Glomerular endothelial cell (primary cell): Measurements from ENCODE around the gene TAF3. TPM values are rescaled to one million over a fixed set of nuclear protein-coding genes. Genes with fewer than 3 reads are reported as not detected.

Source experiments
- DNase-seq: peaks from one replicate; pipeline ENCODE4 v3.0.0-alpha.2; 2011; ENCODE audit warnings: low read depth, low spot score; ENCODE audit errors: extremely low read depth
- total RNA-seq: library from RNA; depleted of rRNA; stranded (reverse); fragments of >200 nt; gene quantifications from 2 replicates; pipeline ENCODE4 v1.2.3, GENCODE V29; 2015

TAF3 gene
- total RNA-seq, 1 donor from 2014 or later = 6.5 TPM

GRCh38 chr10:7922707-7923106, 104.4 kb downstream of the TAF3 start:
- no peak for DNase-seq

- no peak for DNase-seq
Measured at GRCh38 chr10:7928536-7928935, 110.2 kb downstream of the TAF3 start.

- no peak for DNase-seq
Measured at GRCh38 chr10:7932301-7933036, 114.2 kb downstream of the TAF3 start.

- DNase-seq = no peak
Measured at GRCh38 chr10:7933262-7933661, 115.0 kb downstream of the TAF3 start.

GRCh38 chr10:7933757-7934156, 115.5 kb downstream of the TAF3 start:
- no peak for DNase-seq

- no peak for DNase-seq
Measured at GRCh38 chr10:7937315-7937945, 119.1 kb downstream of the TAF3 start.

- no peak for DNase-seq
Measured at GRCh38 chr10:7941576-7941975, 123.3 kb downstream of the TAF3 start.

- no peak for DNase-seq
Measured at GRCh38 chr10:7942316-7942715, 124.0 kb downstream of the TAF3 start.

GRCh38 chr10:7942859-7943258, 124.6 kb downstream of the TAF3 start:
- no peak for DNase-seq

- no peak for DNase-seq
Measured at GRCh38 chr10:7944215-7944480, 125.8 kb downstream of the TAF3 start.

- no peak for DNase-seq
Measured at GRCh38 chr10:7944537-7944936, 126.2 kb downstream of the TAF3 start.

GRCh38 chr10:7945034-7945433, 126.7 kb downstream of the TAF3 start:
- DNase-seq = no peak

- DNase-seq = no peak
Measured at GRCh38 chr10:7945469-7946187, 127.3 kb downstream of the TAF3 start.

- no peak for DNase-seq
Measured at GRCh38 chr10:7948371-7949000, 130.2 kb downstream of the TAF3 start.

- DNase-seq = no peak
Measured at GRCh38 chr10:7950981-7951847, 132.9 kb downstream of the TAF3 start.

- DNase-seq = no peak
Measured at GRCh38 chr10:7952266-7952665, 134.0 kb downstream of the TAF3 start.

GRCh38 chr10:7953447-7953846, 135.1 kb downstream of the TAF3 start:
- no peak for DNase-seq

- DNase-seq = no peak
Measured at GRCh38 chr10:7955446-7955845, 137.1 kb downstream of the TAF3 start.

- no peak for DNase-seq
Measured at GRCh38 chr10:7956508-7956907, 138.2 kb downstream of the TAF3 start.

- DNase-seq = no peak
Measured at GRCh38 chr10:7957591-7957990, 139.3 kb downstream of the TAF3 start.

GRCh38 chr10:7958442-7958841, 140.1 kb downstream of the TAF3 start:
- no peak for DNase-seq
